Esophagus (tissue), 2 donors: Measurements from ENCODE around the gene SDR9C7. TPM values are rescaled to one million over a fixed set of nuclear protein-coding genes. Genes with fewer than 3 reads are reported as not detected.
"Not testable (repeated sequence)": the region's sequence is repeated elsewhere in the genome, so short reads cannot be mapped to it uniquely, and the experiment has no call there.

Source experiments
- H3K27ac ChIP-seq, 2 donors: one replicate each; pipeline ENCODE4 v1.5.1; 2013; ENCODE audit warnings: low read depth in 2 of 2, mild to moderate bottlenecking in 2 of 2, inconsistent platforms in 1 of 2, low read length in 1 of 2, moderate library complexity in 1 of 2
- H3K27me3 ChIP-seq, 2 donors: one replicate each; pipeline ENCODE4 v1.6.1; 2013; ENCODE audit warnings: low read length in 2 of 2, control low read depth in 1 of 2, mild to moderate bottlenecking in 1 of 2; ENCODE audit not compliant: insufficient read depth in 2 of 2, control insufficient read depth in 1 of 2
- H3K36me3 ChIP-seq, 2 donors: one replicate each; pipeline ENCODE4 v1.6.1; 2013; ENCODE audit warnings: low read length in 1 of 2; ENCODE audit not compliant: control insufficient read depth in 2 of 2, insufficient read depth in 2 of 2
- H3K4me1 ChIP-seq, 2 donors: one replicate each; pipeline ENCODE4 v1.6.1; 2013; ENCODE audit warnings: low read length in 1 of 2; ENCODE audit not compliant: control insufficient read depth in 2 of 2, insufficient read depth in 2 of 2
- H3K4me3 ChIP-seq, 2 donors: one replicate each; pipeline ENCODE4 v1.5.1; 2013; ENCODE audit warnings: low read length in 2 of 2, mild to moderate bottlenecking in 2 of 2, low read depth in 1 of 2, moderate library complexity in 1 of 2
- H3K9me3 ChIP-seq, 2 donors: one replicate each; pipeline ENCODE4 v1.6.1; 2013; ENCODE audit warnings: mild to moderate bottlenecking in 2 of 2, low read depth in 1 of 2, low read length in 1 of 2, moderate library complexity in 1 of 2; ENCODE audit not compliant: control insufficient read depth in 2 of 2, insufficient read depth in 1 of 2
- WGBS, 2 donors: extraction: QIAGEN DNeasy Blood & Tissue Kit; methylation state at CpG; one replicate each; pipeline ENCODE4 v1.1.7; 2013; 5-methylcytosine and 5-hydroxymethylcytosine counted together
- polyA plus RNA-seq, 2 donors: library from polyadenylated mRNA; stranded (reverse); fragments of 200-250 nt; gene quantifications; one replicate each; pipeline ENCODE4 v1.2.3, GENCODE V29; 2013
- donor health status: healthy with polysubstance abuse.
- donor health status: Bipolar disorder and iron deficiency.

Gene SDR9C7
- polyA plus RNA-seq, 2 donors, result 9.4 to 16.8 TPM

- Histone ChIP-seq H3K36me3 (no peaks in the 10 kb centered on the region), H3K27me3 (no peaks in the 10 kb centered on the region), H3K9me3 (no peaks in the 10 kb centered on the region), H3K4me3 (no peak overlapping the region), H3K4me1 (no peaks in the 10 kb centered on the region), H3K27ac (no peak overlapping the region)
- WGBS, 2 donors, result 67 to 83% methylated on average over 1 of the region's 1 CpG
These were observed 12.2 kb downstream of the SDR9C7 start for GRCh38 chr12:56922031-56922430.

GRCh38 chr12:56921346-56921745 is 12.9 kb downstream of the SDR9C7 start:
- Histone ChIP-seq H3K9me3 (no peaks in the 10 kb centered on the region), H3K4me1 (no peaks in the 10 kb centered on the region), H3K27ac (no peak overlapping the region), H3K4me3 (no peak overlapping the region), H3K36me3 (no peaks in the 10 kb centered on the region), H3K27me3 (no peaks in the 10 kb centered on the region)
- 61 to 80% methylated on average over 1 of the region's 1 CpG for WGBS, 2 donors

- 89 to 94% methylated on average over 3 of the region's 3 CpGs for WGBS, 2 donors
These were observed 16.1 kb downstream of the SDR9C7 start for GRCh38 chr12:56918139-56918538.

GRCh38 chr12:56916996-56917333 is 17.2 kb downstream of the SDR9C7 start:
- H3K9me3 ChIP-seq, result no peaks in the 10 kb centered on the region
- 59% methylated on average over 1 of the region's 1 CpG for WGBS, 2 donors
- no peaks in the 10 kb centered on the region for H3K36me3 ChIP-seq
- no peaks in the 10 kb centered on the region for H3K27me3 ChIP-seq
- H3K27ac ChIP-seq, result no peak overlapping the region
- H3K4me3 ChIP-seq, result no peak overlapping the region
- no peaks in the 10 kb centered on the region for H3K4me1 ChIP-seq

More at GRCh38 chr12:56918139-56918538, 16.1 kb downstream of the SDR9C7 start:
- H3K27ac ChIP-seq, H3K9me3 ChIP-seq, H3K27me3 ChIP-seq, H3K4me1 ChIP-seq, H3K4me3 ChIP-seq, H3K36me3 ChIP-seq: not testable (repeated sequence)

GRCh38 chr12:56916296-56916995 is 17.8 kb downstream of the SDR9C7 start:
- Histone ChIP-seq H3K4me3 (no peak overlapping the region), H3K9me3 (no peaks in the 10 kb centered on the region), H3K27me3 (no peaks in the 10 kb centered on the region), H3K36me3 (no peaks in the 10 kb centered on the region), H3K27ac (no peak overlapping the region), H3K4me1 (no peaks in the 10 kb centered on the region)
- WGBS, 2 donors, result 77 to 82% methylated on average over 4 of the region's 4 CpGs

- 89 to 90% methylated on average over 3 of the region's 3 CpGs for WGBS, 2 donors
- no peak overlapping the region for H3K4me3 ChIP-seq
- no peaks in the 10 kb centered on the region for H3K27me3 ChIP-seq
- no peaks in the 10 kb centered on the region for H3K9me3 ChIP-seq
- no peaks in the 10 kb centered on the region for H3K36me3 ChIP-seq
- H3K4me1 ChIP-seq, result no peaks in the 10 kb centered on the region
- no peak overlapping the region for H3K27ac ChIP-seq
These were observed 19.5 kb downstream of the SDR9C7 start for GRCh38 chr12:56914724-56915123.

- Histone ChIP-seq H3K4me3 (no peak overlapping the region), H3K36me3 (no peaks in the 10 kb centered on the region), H3K4me1 (no peaks in the 10 kb centered on the region), H3K27ac (no peak overlapping the region), H3K27me3 (no peaks in the 10 kb centered on the region), H3K9me3 (peaks cover 0 to 5% of the 10 kb centered on the region in 2 donors)
These were observed 20.0 kb downstream of the SDR9C7 start for GRCh38 chr12:56914256-56914655.

GRCh38 chr12:56909403-56909802 is 24.8 kb downstream of the SDR9C7 start:
- H3K9me3 ChIP-seq, H3K4me3 ChIP-seq, H3K4me1 ChIP-seq, H3K27me3 ChIP-seq, H3K27ac ChIP-seq, H3K36me3 ChIP-seq: not testable (repeated sequence)
- 70 to 74% methylated on average over 2 of the region's 2 CpGs for WGBS, 2 donors

- H3K27ac ChIP-seq, result no peak overlapping the region
- no peaks in the 10 kb centered on the region for H3K36me3 ChIP-seq
- H3K9me3 ChIP-seq, result peaks cover 0 to 7% of the 10 kb centered on the region in 2 donors
- no peak overlapping the region for H3K4me3 ChIP-seq
- no peaks in the 10 kb centered on the region for H3K27me3 ChIP-seq
- WGBS, 2 donors, result 85 to 88% methylated on average over 4 to 5 of the region's 5 CpGs
- no peaks in the 10 kb centered on the region for H3K4me1 ChIP-seq
These were observed 26.1 kb downstream of the SDR9C7 start for GRCh38 chr12:56908136-56908535.

GRCh38 chr12:56905852-56906251 is 28.4 kb downstream of the SDR9C7 start:
- Histone ChIP-seq H3K27me3 (no peaks in the 10 kb centered on the region), H3K4me1 (no peaks in the 10 kb centered on the region), H3K36me3 (no peaks in the 10 kb centered on the region), H3K9me3 (peaks cover 0 to 16% of the 10 kb centered on the region in 2 donors), H3K27ac (no peak overlapping the region), H3K4me3 (no peak overlapping the region)
- 51 to 59% methylated on average over 1 of the region's 1 CpG for WGBS, 2 donors
